A673 (cell line): ENCODE measurements around the gene MATN4. TPM values are rescaled to one million over a fixed set of nuclear protein-coding genes. Genes with fewer than 3 reads are reported as not detected.

Source experiments
- BruUV-seq: library from RNA; stranded (reverse); fragments of 400-500 nt; replicated peaks from 2 replicates; lab custom pipeline; 2021; lab: Mats Ljungman, UMichigan
- CTCF ChIA-PET: fragments of 300-600 bp; sonication (Branson Sonifier 250); formaldehyde crosslinking; loops from one replicate; lab custom pipeline; 2022; ENCODE audit warnings: antibody characterized with exemption; lab: Charles Lee
- POLR2A ChIA-PET: fragments of 300-600 bp; sonication (Branson Sonifier 250); formaldehyde crosslinking; loops from one replicate; lab custom pipeline; 2022; ENCODE audit warnings: antibody characterized with exemption; ENCODE audit not compliant: low non-redundant PET; lab: Charles Lee
- DNase-seq: peaks from one replicate; pipeline ENCODE4 v3.0.0-alpha.2; 2015; ENCODE audit warnings: low spot score
- H3K27ac ChIP-seq: fragments of 200-600 bp; sonication (generic); 2 replicates; pipeline ENCODE4 v1.5.1; 2016; ENCODE audit warnings: mixed run types, low read depth, mild to moderate bottlenecking, mixed read lengths, antibody characterized with exemption, low read length; ENCODE audit not compliant: poor library complexity, severe bottlenecking
- H3K27me3 ChIP-seq: fragments of 200-600 bp; sonication (generic); replicated peaks from 2 replicates; pipeline ENCODE4 v1.6.1; 2017; ENCODE audit warnings: mixed run types, low read depth, mild to moderate bottlenecking, mixed read lengths, antibody characterized with exemption, low read length; ENCODE audit not compliant: insufficient read depth, poor library complexity
- H3K36me3 ChIP-seq: fragments of 200-600 bp; sonication (generic); 2 replicates; pipeline ENCODE4 v1.6.1; 2016; ENCODE audit warnings: mixed run types, mild to moderate bottlenecking, mixed read lengths, antibody characterized with exemption, low read length; ENCODE audit not compliant: insufficient read depth, poor library complexity, severe bottlenecking
- H3K4me1 ChIP-seq: fragments of 200-600 bp; sonication (generic); 2 replicates; pipeline ENCODE4 v1.6.1; 2017; ENCODE audit warnings: mixed run types, mild to moderate bottlenecking, mixed read lengths, antibody characterized with exemption, low read length; ENCODE audit not compliant: insufficient read depth, poor library complexity, severe bottlenecking
- H3K4me3 ChIP-seq: fragments of 200-600 bp; sonication (generic); 2 replicates; pipeline ENCODE4 v1.5.1; 2016; ENCODE audit warnings: low read depth, mixed run types, mild to moderate bottlenecking, mixed read lengths, low read length; ENCODE audit not compliant: poor library complexity, severe bottlenecking
- H3K9me3 ChIP-seq: fragments of 200-600 bp; sonication (generic); 2 replicates; pipeline ENCODE4 v1.6.1; 2016; ENCODE audit warnings: mixed run types, low read depth, mild to moderate bottlenecking, mixed read lengths, antibody characterized with exemption, low read length; ENCODE audit not compliant: poor library complexity, severe bottlenecking
- CTCF ChIP-seq: fragments of 300-800, 200-600 bp; sonication (generic); conservative IDR thresholded peaks from 2 replicates; pipeline ENCODE4 v1.5.1; 2017; ENCODE audit warnings: low read depth, mild to moderate bottlenecking, antibody characterized with exemption, low read length, moderate library complexity, mixed read lengths
- EZH2 ChIP-seq: fragments of 200-600 bp; sonication (generic); IDR thresholded peaks from 2 replicates; pipeline ENCODE4 v1.6.1; 2017; ENCODE audit warnings: borderline replicate concordance, low read depth, mild to moderate bottlenecking, mixed read lengths, antibody characterized with exemption, low read length; ENCODE audit not compliant: poor library complexity, severe bottlenecking
- intact Hi-C: fragments of 100-400 bp; cut with micrococcal nuclease; formaldehyde crosslinking; loops from one replicate; pipeline ENCODE4 v1.10.0; 2022; ENCODE audit not compliant: unreplicated experiment
- total RNA-seq: library from RNA; stranded (reverse); gene quantifications from 2 replicates; pipeline ENCODE4 v1.2.3, GENCODE V29; 2021

MATN4 gene
- total RNA-seq, 1 experiment from 2014 or later = 0.28 TPM

DNA sequence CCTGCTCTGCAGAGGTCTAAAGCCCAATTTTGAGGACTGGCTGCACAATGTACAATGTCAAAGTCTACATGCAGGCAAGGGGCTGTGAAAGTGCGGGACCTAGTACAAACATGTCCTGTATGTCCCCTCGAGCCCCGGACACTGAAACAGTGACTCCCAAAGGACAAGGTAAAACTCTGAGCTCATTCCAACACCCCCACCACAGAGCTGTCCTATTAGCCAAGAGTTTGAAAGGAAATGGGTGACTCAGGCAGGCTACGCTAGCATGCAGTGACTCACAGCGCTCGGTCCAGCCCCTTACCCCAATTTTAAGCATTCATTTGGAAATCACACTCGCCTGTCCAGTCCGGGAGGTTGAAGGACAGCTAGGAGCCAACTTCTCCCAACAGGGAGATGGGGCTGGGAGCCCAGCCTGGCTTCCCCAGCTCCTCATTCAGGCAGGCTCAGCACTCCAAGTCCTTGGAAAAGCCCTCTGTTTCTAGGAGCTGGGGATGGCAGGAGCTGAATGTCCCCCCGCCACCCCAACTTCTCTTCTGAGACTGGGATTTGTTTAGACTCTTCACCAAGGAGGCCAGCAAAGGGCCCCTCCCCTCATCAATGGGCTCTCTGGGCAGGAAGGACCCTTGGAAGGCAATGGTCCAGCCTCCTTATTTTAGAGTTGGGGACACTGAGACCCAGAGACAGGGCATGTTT is 36.2 kb upstream of the MATN4 start:
- Histone ChIP-seq H3K4me3 (no peak overlapping the region), H3K4me1 (peaks cover 47% of the 10 kb centered on the region), H3K36me3 (peaks cover 4% of the 10 kb centered on the region), H3K27ac (peak overlapping the region; percentile 24), H3K27me3 (no peaks in the 10 kb centered on the region), H3K9me3 (no peaks in the 10 kb centered on the region)
- ChIA-PET CTCF (interaction anchor here (0.6 to 0.8 kb wide), 3 partner anchors 18 to 94 kb away, joined by 3 to 4 read pairs (median 3); no protein-coding TSS in a partner anchor), POLR2A (no interaction called here)
- intact Hi-C loops = no loop called here
- DNase-seq = peak; percentile 60
- no TSS peak for BruUV-seq
- TF ChIP-seq CTCF (no peak), EZH2 (no peak)

GRCh38 chr20:45343532-45344167 is 35.6 kb upstream of the MATN4 start:
- H3K27ac ChIP-seq = peak overlapping the region; percentile 24
- no TSS peak for BruUV-seq
- no peaks in the 10 kb centered on the region for H3K9me3 ChIP-seq
- ChIA-PET CTCF (interaction anchor here (0.8 kb wide), 2 partner anchors 19 to 32 kb away, joined by 3 read pairs; no protein-coding TSS in a partner anchor), POLR2A (no interaction called here)
- TF ChIP-seq CTCF (no peak), EZH2 (no peak)
- no peaks in the 10 kb centered on the region for H3K27me3 ChIP-seq
- intact Hi-C loops = no loop called here
- no peak for DNase-seq
- no peak overlapping the region for H3K4me3 ChIP-seq
- H3K36me3 ChIP-seq = peaks cover 4% of the 10 kb centered on the region
- H3K4me1 ChIP-seq = peaks cover 42% of the 10 kb centered on the region

GRCh38 chr20:45342855-45343531 is 34.9 kb upstream of the MATN4 start:
- H3K9me3 ChIP-seq = no peaks in the 10 kb centered on the region
- CTCF ChIA-PET = no interaction called here
- TF ChIP-seq EZH2 (no peak), CTCF (no peak)
- H3K4me1 ChIP-seq = peaks cover 39% of the 10 kb centered on the region
- intact Hi-C loops = no loop called here
- no peak for DNase-seq
- H3K4me3 ChIP-seq = no peak overlapping the region
- peaks cover 4% of the 10 kb centered on the region for H3K36me3 ChIP-seq
- POLR2A ChIA-PET = no interaction called here
- no TSS peak for BruUV-seq
- no peaks in the 10 kb centered on the region for H3K27me3 ChIP-seq
- no peak overlapping the region for H3K27ac ChIP-seq
